ENCODE data around the gene SLC17A2. TPM values are rescaled to one million over a fixed set of nuclear protein-coding genes. Genes with fewer than 3 reads are reported as not detected.

Gene SLC17A2
- total and polyA plus RNA-seq, 12 donors: not detected

DNA sequence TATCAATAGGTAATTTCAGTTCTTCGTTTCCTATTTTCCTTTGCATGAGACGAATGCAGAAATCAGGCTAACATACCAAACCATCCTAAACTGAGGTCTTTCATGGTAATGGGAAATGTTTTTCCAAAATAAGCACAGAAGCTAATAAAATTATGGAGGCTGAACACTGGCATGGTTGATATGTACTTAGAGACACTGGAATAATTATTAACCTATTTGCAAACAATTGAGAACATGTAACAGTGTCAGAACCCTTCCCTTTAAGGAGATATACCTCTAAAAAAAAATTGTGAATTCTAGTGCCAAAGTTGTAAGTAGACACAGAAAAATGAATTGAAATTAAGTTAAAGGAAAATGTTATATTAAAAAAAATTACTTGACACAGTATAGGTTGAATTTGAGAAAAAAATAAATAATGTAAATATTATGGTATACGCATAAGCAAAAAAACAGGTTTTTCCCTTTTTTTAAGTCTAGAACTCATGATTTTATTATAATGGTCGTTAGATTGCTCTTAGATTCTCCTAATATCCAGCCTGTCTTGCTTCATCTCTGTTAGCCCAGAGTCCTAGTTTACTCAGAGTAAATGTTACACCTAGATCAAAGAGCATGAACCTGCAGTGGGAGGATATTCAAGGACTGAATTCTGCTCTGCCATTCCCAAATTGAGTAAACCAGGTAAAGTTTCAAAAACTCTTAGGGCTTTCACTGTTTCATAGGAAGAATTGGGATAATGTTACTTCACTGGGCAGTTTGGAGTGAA is 1.7 kb downstream of the SLC17A2 start:
- WGBS, 4 donors: 79 to 89% (median 80%) methylated on average over 4 of the region's 4 CpGs
- no peaks in the 10 kb centered on the region for H3K27me3 ChIP-seq
- intact Hi-C loops (cut with DNase I): no loop called here

DNA sequence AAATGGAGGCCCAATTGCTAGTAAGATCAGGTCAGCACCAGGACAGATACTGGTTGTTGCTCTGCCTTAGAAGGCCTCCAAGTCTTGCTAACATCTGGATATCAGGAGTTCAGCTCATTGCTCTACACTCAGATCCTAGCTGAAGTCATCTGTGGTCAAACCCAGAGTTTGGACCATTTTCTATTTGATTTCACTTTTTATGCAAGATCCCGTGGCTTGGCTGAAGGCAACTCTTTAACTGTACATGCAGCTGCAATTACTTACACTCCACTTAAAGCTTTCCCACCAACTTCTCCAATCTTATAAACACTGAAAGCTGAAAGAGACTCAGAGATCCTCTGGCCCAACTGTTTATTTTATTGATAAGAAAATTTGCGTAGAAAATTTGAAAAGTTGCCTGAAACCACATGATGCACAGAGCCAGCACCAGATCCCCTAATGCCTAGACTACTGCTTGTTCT is 2.7 kb downstream of the SLC17A2 start:
- no peaks in the 10 kb centered on the region for H3K27me3 ChIP-seq
- TF ChIP-seq, protein P1, sequence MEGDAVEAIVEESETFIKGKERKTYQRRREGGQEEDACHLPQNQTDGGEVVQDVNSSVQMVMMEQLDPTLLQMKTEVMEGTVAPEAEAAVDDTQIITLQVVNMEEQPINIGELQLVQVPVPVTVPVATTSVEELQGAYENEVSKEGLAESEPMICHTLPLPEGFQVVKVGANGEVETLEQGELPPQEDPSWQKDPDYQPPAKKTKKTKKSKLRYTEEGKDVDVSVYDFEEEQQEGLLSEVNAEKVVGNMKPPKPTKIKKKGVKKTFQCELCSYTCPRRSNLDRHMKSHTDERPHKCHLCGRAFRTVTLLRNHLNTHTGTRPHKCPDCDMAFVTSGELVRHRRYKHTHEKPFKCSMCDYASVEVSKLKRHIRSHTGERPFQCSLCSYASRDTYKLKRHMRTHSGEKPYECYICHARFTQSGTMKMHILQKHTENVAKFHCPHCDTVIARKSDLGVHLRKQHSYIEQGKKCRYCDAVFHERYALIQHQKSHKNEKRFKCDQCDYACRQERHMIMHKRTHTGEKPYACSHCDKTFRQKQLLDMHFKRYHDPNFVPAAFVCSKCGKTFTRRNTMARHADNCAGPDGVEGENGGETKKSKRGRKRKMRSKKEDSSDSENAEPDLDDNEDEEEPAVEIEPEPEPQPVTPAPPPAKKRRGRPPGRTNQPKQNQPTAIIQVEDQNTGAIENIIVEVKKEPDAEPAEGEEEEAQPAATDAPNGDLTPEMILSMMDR (IDR thresholded peaks at IDR 0.05): no peak
- no peak for TF ChIP-seq POLR2A (IDR thresholded peaks at IDR 0.05)
- H3K4me3 ChIP-seq: no peak overlapping the region
- intact Hi-C loops (cut with DNase I): no loop called here
- no peak overlapping the region for H3K27ac ChIP-seq
- no peaks in the 10 kb centered on the region for H3K9me3 ChIP-seq (replicated peaks in 1 of 3)
- H3K36me3 ChIP-seq (replicated peaks in 1 of 2): no peaks in the 10 kb centered on the region
- DNase-seq: no peak
- peaks cover 0 to 7% of the 10 kb centered on the region in 2 donors for H3K4me1 ChIP-seq (replicated peaks in 1 of 2)
- 50 to 82% (median 71%) methylated on average over 2 of the region's 2 CpGs for WGBS, 4 donors

More for the DNA sequence above, 1.7 kb downstream of the SLC17A2 start:
- Histone ChIP-seq H3K4me1 (replicated peaks in 1 of 2) (peaks cover 0 to 7% of the 10 kb centered on the region in 2 donors), H3K27ac (no peak overlapping the region), H3K9me3 (replicated peaks in 1 of 3) (no peaks in the 10 kb centered on the region), H3K4me3 (no peak overlapping the region), H3K36me3 (replicated peaks in 1 of 2) (no peaks in the 10 kb centered on the region)
- TF ChIP-seq POLR2A (IDR thresholded peaks at IDR 0.05): no peak
- TF ChIP-seq, protein P1 (IDR thresholded peaks at IDR 0.05): no peak
- DNase-seq: no peak

- 34 to 59% (median 50%) methylated on average over 2 of the region's 2 CpGs for WGBS, 4 donors
- TF ChIP-seq, protein P1 (IDR thresholded peaks at IDR 0.05): no peak
- TF ChIP-seq POLR2A (IDR thresholded peaks at IDR 0.05): no peak
- no peak for DNase-seq
- no peaks in the 10 kb centered on the region for H3K36me3 ChIP-seq (replicated peaks in 1 of 2)
- intact Hi-C loops (cut with DNase I): no loop called here
- H3K27me3 ChIP-seq: no peaks in the 10 kb centered on the region
- peaks cover 0 to 7% of the 10 kb centered on the region in 2 donors for H3K4me1 ChIP-seq (replicated peaks in 1 of 2)
- H3K4me3 ChIP-seq: no peak overlapping the region
- H3K9me3 ChIP-seq (replicated peaks in 1 of 3): no peaks in the 10 kb centered on the region
- H3K27ac ChIP-seq: no peak overlapping the region
Measured at GRCh38 chr6:25927178-25927577, 3.3 kb downstream of the SLC17A2 start.

DNA sequence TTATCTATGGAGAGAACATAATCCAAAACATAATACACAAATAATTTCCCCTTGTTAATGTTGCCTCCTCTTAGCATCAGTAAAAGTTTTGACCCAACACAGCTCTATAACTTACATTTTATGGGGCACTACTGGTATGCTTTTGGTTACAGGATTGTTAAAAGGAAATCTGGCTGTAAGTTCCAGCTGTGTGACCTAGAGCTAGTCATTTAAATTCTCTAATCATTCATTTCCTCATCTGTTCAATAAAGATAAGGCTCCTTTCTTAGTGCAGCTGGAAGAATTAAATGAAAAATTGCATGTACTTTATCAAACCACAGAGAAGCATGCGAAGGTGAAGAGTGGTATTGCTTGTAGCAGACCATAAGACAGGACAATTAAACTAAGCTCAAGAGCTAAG is 4.6 kb downstream of the SLC17A2 start:
- intact Hi-C loops (cut with DNase I): no loop called here
- Histone ChIP-seq H3K4me3 (no peak overlapping the region), H3K27ac (no peak overlapping the region), H3K27me3 (no peaks in the 10 kb centered on the region), H3K9me3 (replicated peaks in 1 of 3) (no peaks in the 10 kb centered on the region), H3K36me3 (replicated peaks in 1 of 2) (no peaks in the 10 kb centered on the region), H3K4me1 (replicated peaks in 1 of 2) (peaks cover 0 to 7% of the 10 kb centered on the region in 2 donors)
- TF ChIP-seq POLR2A (IDR thresholded peaks at IDR 0.05): no peak
- TF ChIP-seq, protein P1 (IDR thresholded peaks at IDR 0.05): no peak
- WGBS, 4 donors: 42 to 57% (median 47%) methylated on average over 1 of the region's 1 CpG
- no peak for DNase-seq
